Right lobe of liver (tissue), 4 donors: Measurements from ENCODE around the gene MACROD2.

Experiments used
- POLR2A ChIP-seq: fragments of 450-650 bp; IDR thresholded peaks from one replicate; pipeline ENCODE4 v1.6.1; 2017; ENCODE audit warnings: antibody characterized with exemption, mild to moderate bottlenecking
- TF ChIP-seq, protein P1 (sequence below), 4 donors: fragments of 200-600 bp in 3 of 4; fragments of 450-650 bp in 1 of 4; IDR thresholded peaks; one replicate each; pipeline versions ENCODE4 v1.5.1 to v1.8.0; 2016 to 2022; ENCODE audit warnings: antibody characterized with exemption in 4 of 4, mild to moderate bottlenecking in 2 of 4
- donor health status: DM: no; HTN: no; CAD: no.
- donor health status: DM: no; HTN: no; CAD: no.
- donor health status: DM: no; HTN: yes; CAD: no.

DNA sequence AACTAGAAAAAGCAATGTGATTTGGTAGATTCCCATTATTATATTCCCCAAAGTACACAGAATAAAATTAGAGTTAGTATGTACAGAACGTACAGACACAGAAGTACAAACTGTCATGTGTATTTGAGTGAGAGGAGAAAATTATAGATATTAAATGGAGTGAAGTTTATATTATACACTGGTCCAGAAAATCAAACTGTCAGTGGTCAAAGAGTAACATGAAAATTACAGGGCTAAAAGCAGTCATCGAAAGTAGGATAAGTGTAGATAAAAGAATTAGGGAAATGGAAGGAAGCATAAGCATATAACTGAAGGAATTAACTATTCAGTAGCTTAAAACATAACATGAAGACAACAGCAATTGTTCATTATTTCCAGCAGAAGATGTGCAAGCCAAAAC is 35.2 kb upstream of the MACROD2 start:
- TF ChIP-seq, protein P1, sequence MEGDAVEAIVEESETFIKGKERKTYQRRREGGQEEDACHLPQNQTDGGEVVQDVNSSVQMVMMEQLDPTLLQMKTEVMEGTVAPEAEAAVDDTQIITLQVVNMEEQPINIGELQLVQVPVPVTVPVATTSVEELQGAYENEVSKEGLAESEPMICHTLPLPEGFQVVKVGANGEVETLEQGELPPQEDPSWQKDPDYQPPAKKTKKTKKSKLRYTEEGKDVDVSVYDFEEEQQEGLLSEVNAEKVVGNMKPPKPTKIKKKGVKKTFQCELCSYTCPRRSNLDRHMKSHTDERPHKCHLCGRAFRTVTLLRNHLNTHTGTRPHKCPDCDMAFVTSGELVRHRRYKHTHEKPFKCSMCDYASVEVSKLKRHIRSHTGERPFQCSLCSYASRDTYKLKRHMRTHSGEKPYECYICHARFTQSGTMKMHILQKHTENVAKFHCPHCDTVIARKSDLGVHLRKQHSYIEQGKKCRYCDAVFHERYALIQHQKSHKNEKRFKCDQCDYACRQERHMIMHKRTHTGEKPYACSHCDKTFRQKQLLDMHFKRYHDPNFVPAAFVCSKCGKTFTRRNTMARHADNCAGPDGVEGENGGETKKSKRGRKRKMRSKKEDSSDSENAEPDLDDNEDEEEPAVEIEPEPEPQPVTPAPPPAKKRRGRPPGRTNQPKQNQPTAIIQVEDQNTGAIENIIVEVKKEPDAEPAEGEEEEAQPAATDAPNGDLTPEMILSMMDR (IDR thresholded peaks at IDR 0.05) = no peak
- no peak for TF ChIP-seq POLR2A
